HepG2 (cell line): ENCODE results near the gene MYADML2. TPM values are rescaled to one million over a fixed set of nuclear protein-coding genes. Genes with fewer than 3 reads are reported as not detected.

ENCODE experiments used
- ESRRA ChIP-seq: sonication (generic); formaldehyde crosslinking; IDR thresholded peaks from 2 replicates; pipeline ENCODE4 v1.5.1; 2020; ENCODE audit warnings: mild to moderate bottlenecking, low read depth, missing genetic modification reagents
- FOSL2 ChIP-seq: sonication (generic); formaldehyde crosslinking; IDR thresholded peaks from 2 replicates; pipeline ENCODE4 v1.4.0; 2020; ENCODE audit warnings: missing genetic modification reagents
- GMEB1 ChIP-seq: sonication (generic); formaldehyde crosslinking; IDR thresholded peaks from 2 replicates; pipeline ENCODE4 v1.5.1; 2020; ENCODE audit warnings: missing genetic modification reagents, mild to moderate bottlenecking, borderline replicate concordance
- MYPOP ChIP-seq: sonication (generic); formaldehyde crosslinking; IDR thresholded peaks from 2 replicates; pipeline ENCODE4 v1.8.1; 2023; ENCODE audit warnings: mild to moderate bottlenecking, moderate library complexity, missing genetic modification reagents
- NPAS2 ChIP-seq: sonication (generic); formaldehyde crosslinking; IDR thresholded peaks from 2 replicates; pipeline ENCODE4 v1.8.0; 2022; ENCODE audit warnings: mild to moderate bottlenecking, missing genetic modification reagents, borderline replicate concordance
- SCMH1 ChIP-seq: sonication (generic); formaldehyde crosslinking; IDR thresholded peaks from 2 replicates; pipeline ENCODE4 v1.9.0; 2021; ENCODE audit warnings: missing genetic modification reagents, mild to moderate bottlenecking, borderline replicate concordance
- TBL1XR1 ChIP-seq: fragments of 150-350 bp; IDR thresholded peaks from 2 replicates; pipeline ENCODE4 v1.6.1; 2014; ENCODE audit warnings: borderline replicate concordance, low read length; ENCODE audit not compliant: partially characterized antibody
- ZNF574 ChIP-seq: sonication (generic); formaldehyde crosslinking; IDR thresholded peaks from 2 replicates; pipeline ENCODE4 v1.4.0; 2020; ENCODE audit warnings: missing genetic modification reagents
- ZNF775 ChIP-seq: sonication (generic); formaldehyde crosslinking; IDR thresholded peaks from 2 replicates; pipeline ENCODE4 v1.4.0; 2020; ENCODE audit warnings: missing genetic modification reagents, mild to moderate bottlenecking, moderate library complexity, borderline replicate concordance
- ZNF788 ChIP-seq: sonication (generic); formaldehyde crosslinking; IDR thresholded peaks from 2 replicates; pipeline ENCODE4 v1.5.0; 2020; ENCODE audit warnings: mild to moderate bottlenecking, missing genetic modification reagents, borderline replicate concordance
- ZNF816 ChIP-seq: sonication (generic); formaldehyde crosslinking; IDR thresholded peaks from 2 replicates; pipeline ENCODE4 v1.8.0; 2022; ENCODE audit warnings: missing genetic modification reagents, mild to moderate bottlenecking, borderline replicate concordance
- ZSCAN20 ChIP-seq: sonication (generic); formaldehyde crosslinking; IDR thresholded peaks from 2 replicates; pipeline ENCODE4 v1.4.0; 2020; ENCODE audit warnings: missing genetic modification reagents, mild to moderate bottlenecking, borderline replicate concordance
- ZSCAN5A ChIP-seq: sonication (generic); formaldehyde crosslinking; IDR thresholded peaks from 2 replicates; pipeline ENCODE4 v1.8.0; 2022; ENCODE audit warnings: mild to moderate bottlenecking, missing genetic modification reagents, borderline replicate concordance
- polyA plus RNA-seq, 8 experiments: library from polyadenylated mRNA; depleted of rRNA in 3 of 8; stranded (reverse) in 7 of 8; unstranded in 1 of 8; fragments of >200 nt; fragmentation: Illumina TruSeq in 4 of 8; extraction: Trizol in 4 of 8; gene quantifications; 2 replicates each; pipeline versions ENCODE4 v1.2.1 to v1.2.3, GENCODE V29; 2011 to 2016; ENCODE audit warnings: low read depth in 4 of 8, missing spikeins in 1 of 8, mixed read lengths in 1 of 8; ENCODE audit not compliant: insufficient read depth in 1 of 8
- total RNA-seq, 5 experiments: library from RNA; depleted of rRNA; stranded (reverse); fragments of >200 nt; fragmentation: Illumina TruSeq; extraction: Trizol; gene quantifications; 2 replicates each; pipeline ENCODE4 v1.2.3, GENCODE V29; 2016; ENCODE audit warnings: low read depth in 1 of 5
- TF ChIP-seq, protein P1 (sequence below): sonication (generic); formaldehyde crosslinking; IDR thresholded peaks from 2 replicates; pipeline ENCODE4 v1.4.0; 2020; ENCODE audit warnings: missing genetic modification reagents
- TF ChIP-seq, protein P2 (sequence below): sonication (generic); formaldehyde crosslinking; IDR thresholded peaks from 2 replicates; pipeline ENCODE4 v1.5.0; 2020; ENCODE audit warnings: missing genetic modification reagents

MYADML2 gene
- total and polyA plus RNA-seq, 2 of the 13 experiments (the other 11 are each of a cell fraction or from before 2014, with no cell fraction given): not detected

- TF ChIP-seq, protein P1, sequence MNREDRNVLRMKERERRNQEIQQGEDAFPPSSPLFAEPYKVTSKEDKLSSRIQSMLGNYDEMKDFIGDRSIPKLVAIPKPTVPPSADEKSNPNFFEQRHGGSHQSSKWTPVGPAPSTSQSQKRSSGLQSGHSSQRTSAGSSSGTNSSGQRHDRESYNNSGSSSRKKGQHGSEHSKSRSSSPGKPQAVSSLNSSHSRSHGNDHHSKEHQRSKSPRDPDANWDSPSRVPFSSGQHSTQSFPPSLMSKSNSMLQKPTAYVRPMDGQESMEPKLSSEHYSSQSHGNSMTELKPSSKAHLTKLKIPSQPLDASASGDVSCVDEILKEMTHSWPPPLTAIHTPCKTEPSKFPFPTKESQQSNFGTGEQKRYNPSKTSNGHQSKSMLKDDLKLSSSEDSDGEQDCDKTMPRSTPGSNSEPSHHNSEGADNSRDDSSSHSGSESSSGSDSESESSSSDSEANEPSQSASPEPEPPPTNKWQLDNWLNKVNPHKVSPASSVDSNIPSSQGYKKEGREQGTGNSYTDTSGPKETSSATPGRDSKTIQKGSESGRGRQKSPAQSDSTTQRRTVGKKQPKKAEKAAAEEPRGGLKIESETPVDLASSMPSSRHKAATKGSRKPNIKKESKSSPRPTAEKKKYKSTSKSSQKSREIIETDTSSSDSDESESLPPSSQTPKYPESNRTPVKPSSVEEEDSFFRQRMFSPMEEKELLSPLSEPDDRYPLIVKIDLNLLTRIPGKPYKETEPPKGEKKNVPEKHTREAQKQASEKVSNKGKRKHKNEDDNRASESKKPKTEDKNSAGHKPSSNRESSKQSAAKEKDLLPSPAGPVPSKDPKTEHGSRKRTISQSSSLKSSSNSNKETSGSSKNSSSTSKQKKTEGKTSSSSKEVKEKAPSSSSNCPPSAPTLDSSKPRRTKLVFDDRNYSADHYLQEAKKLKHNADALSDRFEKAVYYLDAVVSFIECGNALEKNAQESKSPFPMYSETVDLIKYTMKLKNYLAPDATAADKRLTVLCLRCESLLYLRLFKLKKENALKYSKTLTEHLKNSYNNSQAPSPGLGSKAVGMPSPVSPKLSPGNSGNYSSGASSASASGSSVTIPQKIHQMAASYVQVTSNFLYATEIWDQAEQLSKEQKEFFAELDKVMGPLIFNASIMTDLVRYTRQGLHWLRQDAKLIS: no peak
- no peak for TF ChIP-seq ESRRA
- peak; percentile 69; the same call in 1 of the 2 replicates for TF ChIP-seq ZNF574
- peak; percentile 61; the same call in 1 of the 2 replicates for TF ChIP-seq GMEB1
- no peak for TF ChIP-seq TBL1XR1
- TF ChIP-seq ZSCAN5A: no peak
- peak; percentile 33; the same call in 1 of the 2 replicates for TF ChIP-seq ZNF816
- TF ChIP-seq FOSL2 (CRISPR knock-in tag): peak; percentile 76
- TF ChIP-seq ZNF788: peak; percentile 93; the same call in 1 of the 2 replicates
- TF ChIP-seq ZSCAN20 (CRISPR knock-in tag): no peak
- TF ChIP-seq MYPOP (CRISPR knock-in tag): peak; percentile 77; the same call in 1 of the 2 replicates
- no peak for TF ChIP-seq SCMH1 (CRISPR knock-in tag)
- TF ChIP-seq NPAS2 (CRISPR knock-in tag): no peak
- TF ChIP-seq, protein P2, sequence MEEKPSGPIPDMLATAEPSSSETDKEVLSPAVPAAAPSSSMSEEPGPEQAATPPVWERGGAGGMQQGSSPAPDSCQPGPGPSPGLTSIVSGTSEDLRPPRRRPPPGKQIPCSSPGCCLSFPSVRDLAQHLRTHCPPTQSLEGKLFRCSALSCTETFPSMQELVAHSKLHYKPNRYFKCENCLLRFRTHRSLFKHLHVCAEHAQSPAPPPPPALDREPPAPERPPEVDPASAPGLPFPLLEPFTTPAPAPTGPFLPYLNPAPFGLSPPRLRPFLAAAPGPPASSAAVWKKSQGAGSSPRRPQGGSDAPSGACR (CRISPR knock-in tag): peak; percentile 52; the same call in 1 of the 2 replicates
- no peak for TF ChIP-seq ZNF775
Measured at GRCh38 chr17:81926451-81927151, 20.4 kb downstream of the MYADML2 start (continued).
